HepG2 (cell line): ENCODE data around the gene XDH. TPM values are rescaled to one million over a fixed set of nuclear protein-coding genes. Genes with fewer than 3 reads are reported as not detected.

Experiments
- CTCF ChIP-seq: sonication (generic); formaldehyde crosslinking; IDR thresholded peaks from 2 replicates; pipeline ENCODE4 v1.5.0; 2020; ENCODE audit warnings: mild to moderate bottlenecking, missing genetic modification reagents, moderate library complexity
- GLMP ChIP-seq: sonication (generic); formaldehyde crosslinking; IDR thresholded peaks from 2 replicates; pipeline ENCODE4 v1.9.0; 2021; ENCODE audit warnings: missing genetic modification reagents, mild to moderate bottlenecking, borderline replicate concordance
- GTF2F1 ChIP-seq: fragments of 150-350 bp; IDR thresholded peaks from 2 replicates; pipeline ENCODE4 v1.6.1; 2014; ENCODE audit warnings: low read length
- MBD4 ChIP-seq: IDR thresholded peaks from 2 replicates; pipeline ENCODE4 v1.6.1; 2012; ENCODE audit warnings: low read length, inconsistent platforms, borderline replicate concordance
- TFDP1 ChIP-seq: IDR thresholded peaks from 2 replicates; pipeline ENCODE4 v1.6.1; 2016; ENCODE audit warnings: missing compliant biosample characterization, missing genetic modification reagents, borderline replicate concordance
- ZNF280D ChIP-seq: sonication (generic); formaldehyde crosslinking; IDR thresholded peaks from 2 replicates; pipeline ENCODE4 v1.5.1; 2020; ENCODE audit warnings: mild to moderate bottlenecking, missing genetic modification reagents
- ZNF354B ChIP-seq: sonication (generic); formaldehyde crosslinking; IDR thresholded peaks from 2 replicates; pipeline ENCODE4 v1.8.0; 2022; ENCODE audit warnings: mild to moderate bottlenecking, missing genetic modification reagents
- ZSCAN29 ChIP-seq: sonication (generic); formaldehyde crosslinking; conservative IDR thresholded peaks from 2 replicates; pipeline ENCODE4 v1.4.0; 2020; ENCODE audit warnings: mild to moderate bottlenecking, missing genetic modification reagents
- polyA plus RNA-seq, 8 experiments: library from polyadenylated mRNA; depleted of rRNA in 3 of 8; stranded (reverse) in 7 of 8; unstranded in 1 of 8; fragments of >200 nt; fragmentation: Illumina TruSeq in 4 of 8; extraction: Trizol in 4 of 8; gene quantifications; 2 replicates each; pipeline versions ENCODE4 v1.2.1 to v1.2.3, GENCODE V29; 2011 to 2016; ENCODE audit warnings: low read depth in 4 of 8, missing spikeins in 1 of 8, mixed read lengths in 1 of 8; ENCODE audit not compliant: insufficient read depth in 1 of 8
- total RNA-seq, 5 experiments: library from RNA; depleted of rRNA; stranded (reverse); fragments of >200 nt; fragmentation: Illumina TruSeq; extraction: Trizol; gene quantifications; 2 replicates each; pipeline ENCODE4 v1.2.3, GENCODE V29; 2016; ENCODE audit warnings: low read depth in 1 of 5
- TF ChIP-seq, protein P1 (sequence below): sonication (generic); formaldehyde crosslinking; IDR thresholded peaks from 2 replicates; pipeline ENCODE4 v1.4.0; 2020; ENCODE audit warnings: mild to moderate bottlenecking, missing genetic modification reagents
- TF ChIP-seq, protein P2 (sequence below): sonication (generic); formaldehyde crosslinking; IDR thresholded peaks from 2 replicates; pipeline ENCODE4 v1.5.0; 2020; ENCODE audit warnings: missing genetic modification reagents, mild to moderate bottlenecking, borderline replicate concordance
- TF ChIP-seq, protein P3 (sequence below): sonication (generic); formaldehyde crosslinking; IDR thresholded peaks from 2 replicates; pipeline ENCODE4 v1.5.1; 2020; ENCODE audit warnings: mild to moderate bottlenecking, moderate library complexity, missing genetic modification reagents

Gene XDH
- total and polyA plus RNA-seq, 2 of the 13 experiments (the other 11 are each of a cell fraction or from before 2014, with no cell fraction given) = not detected

GRCh38 chr2:31333527-31334183 is 80.9 kb downstream of the XDH start (continued):
- TF ChIP-seq, protein P1, sequence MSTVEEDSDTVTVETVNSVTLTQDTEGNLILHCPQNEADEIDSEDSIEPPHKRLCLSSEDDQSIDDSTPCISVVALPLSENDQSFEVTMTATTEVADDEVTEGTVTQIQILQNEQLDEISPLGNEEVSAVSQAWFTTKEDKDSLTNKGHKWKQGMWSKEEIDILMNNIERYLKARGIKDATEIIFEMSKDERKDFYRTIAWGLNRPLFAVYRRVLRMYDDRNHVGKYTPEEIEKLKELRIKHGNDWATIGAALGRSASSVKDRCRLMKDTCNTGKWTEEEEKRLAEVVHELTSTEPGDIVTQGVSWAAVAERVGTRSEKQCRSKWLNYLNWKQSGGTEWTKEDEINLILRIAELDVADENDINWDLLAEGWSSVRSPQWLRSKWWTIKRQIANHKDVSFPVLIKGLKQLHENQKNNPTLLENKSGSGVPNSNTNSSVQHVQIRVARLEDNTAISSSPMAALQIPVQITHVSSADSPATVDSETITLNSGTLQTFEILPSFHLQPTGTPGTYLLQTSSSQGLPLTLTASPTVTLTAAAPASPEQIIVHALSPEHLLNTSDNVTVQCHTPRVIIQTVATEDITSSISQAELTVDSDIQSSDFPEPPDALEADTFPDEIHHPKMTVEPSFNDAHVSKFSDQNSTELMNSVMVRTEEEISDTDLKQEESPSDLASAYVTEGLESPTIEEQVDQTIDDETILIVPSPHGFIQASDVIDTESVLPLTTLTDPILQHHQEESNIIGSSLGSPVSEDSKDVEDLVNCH (CRISPR knock-in tag) = no peak
- TF ChIP-seq MBD4 = no peak
- no peak for TF ChIP-seq ZNF280D (CRISPR knock-in tag)
- TF ChIP-seq GTF2F1 = no peak
- TF ChIP-seq ZSCAN29 (CRISPR knock-in tag) = no peak
- no peak for TF ChIP-seq ZNF354B (CRISPR knock-in tag)
- TF ChIP-seq, protein P2, sequence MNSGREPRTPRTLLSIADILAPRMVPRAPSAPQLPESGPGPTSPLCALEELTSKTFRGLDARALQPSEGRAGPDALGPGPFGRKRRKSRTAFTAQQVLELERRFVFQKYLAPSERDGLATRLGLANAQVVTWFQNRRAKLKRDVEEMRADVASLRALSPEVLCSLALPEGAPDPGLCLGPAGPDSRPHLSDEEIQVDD = no peak
- no peak for TF ChIP-seq TFDP1 (CRISPR knock-in tag)
- TF ChIP-seq, protein P3, sequence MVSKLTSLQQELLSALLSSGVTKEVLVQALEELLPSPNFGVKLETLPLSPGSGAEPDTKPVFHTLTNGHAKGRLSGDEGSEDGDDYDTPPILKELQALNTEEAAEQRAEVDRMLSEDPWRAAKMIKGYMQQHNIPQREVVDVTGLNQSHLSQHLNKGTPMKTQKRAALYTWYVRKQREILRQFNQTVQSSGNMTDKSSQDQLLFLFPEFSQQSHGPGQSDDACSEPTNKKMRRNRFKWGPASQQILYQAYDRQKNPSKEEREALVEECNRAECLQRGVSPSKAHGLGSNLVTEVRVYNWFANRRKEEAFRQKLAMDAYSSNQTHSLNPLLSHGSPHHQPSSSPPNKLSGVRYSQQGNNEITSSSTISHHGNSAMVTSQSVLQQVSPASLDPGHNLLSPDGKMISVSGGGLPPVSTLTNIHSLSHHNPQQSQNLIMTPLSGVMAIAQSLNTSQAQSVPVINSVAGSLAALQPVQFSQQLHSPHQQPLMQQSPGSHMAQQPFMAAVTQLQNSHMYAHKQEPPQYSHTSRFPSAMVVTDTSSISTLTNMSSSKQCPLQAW (CRISPR knock-in tag) = no peak
- peak; percentile 95 for TF ChIP-seq CTCF (CRISPR knock-in tag)
- TF ChIP-seq GLMP (CRISPR knock-in tag) = no peak
